HepG2 (cell line): ENCODE data around the gene PSD. TPM values are rescaled to one million over a fixed set of nuclear protein-coding genes. Genes with fewer than 3 reads are reported as not detected.
A peak's percentile ranks its signal among the peaks of the same experiment; 100 is the strongest.

Source experiments
- ARNT2 ChIP-seq: sonication (generic); formaldehyde crosslinking; IDR thresholded peaks from 2 replicates; pipeline ENCODE4 v1.8.0; 2022; ENCODE audit warnings: mild to moderate bottlenecking, low read depth, missing genetic modification reagents, moderate library complexity
- ARNTL ChIP-seq: sonication (generic); formaldehyde crosslinking; IDR thresholded peaks from 2 replicates; pipeline ENCODE4 v1.4.0; 2020; ENCODE audit warnings: mild to moderate bottlenecking, missing genetic modification reagents
- DNMT1 ChIP-seq: sonication (generic); formaldehyde crosslinking; IDR thresholded peaks from 2 replicates; pipeline ENCODE4 v1.5.1; 2020; ENCODE audit warnings: mild to moderate bottlenecking, missing genetic modification reagents
- GTF2F1 ChIP-seq: fragments of 150-350 bp; IDR thresholded peaks from 2 replicates; pipeline ENCODE4 v1.6.1; 2014; ENCODE audit warnings: low read length
- NONO ChIP-seq, 2 experiments: fragments of 450-650 bp in 1 of 2; sonication (generic) in 1 of 2; formaldehyde crosslinking in 1 of 2; IDR thresholded peaks in 1 of 2; conservative IDR thresholded peaks in 1 of 2; 2 replicates each; pipeline versions ENCODE4 v1.6.1 to v1.8.0; 2017 to 2022; ENCODE audit warnings: mild to moderate bottlenecking in 1 of 2, missing genetic modification reagents in 1 of 2, moderate library complexity in 1 of 2
- POLR2AphosphoS2 ChIP-seq: IDR thresholded peaks from 2 replicates; pipeline ENCODE4 v1.6.1; 2011; ENCODE audit warnings: low read depth, low read length, improper control_type of control experiment
- TMF1 ChIP-seq: sonication (generic); formaldehyde crosslinking; IDR thresholded peaks from 2 replicates; pipeline ENCODE4 v1.8.1; 2022; ENCODE audit warnings: low read depth, missing genetic modification reagents
- ZBTB21 ChIP-seq: sonication (generic); formaldehyde crosslinking; IDR thresholded peaks from 2 replicates; pipeline ENCODE4 v1.4.0; 2020; ENCODE audit warnings: missing genetic modification reagents
- ZIK1 ChIP-seq: sonication (generic); formaldehyde crosslinking; IDR thresholded peaks from 2 replicates; pipeline ENCODE4 v1.5.0; 2020; ENCODE audit warnings: mild to moderate bottlenecking, low read depth, missing genetic modification reagents, borderline replicate concordance
- polyA plus RNA-seq, 8 experiments: library from polyadenylated mRNA; depleted of rRNA in 3 of 8; stranded (reverse) in 7 of 8; unstranded in 1 of 8; fragments of >200 nt; fragmentation: Illumina TruSeq in 4 of 8; extraction: Trizol in 4 of 8; gene quantifications; 2 replicates each; pipeline versions ENCODE4 v1.2.1 to v1.2.3, GENCODE V29; 2011 to 2016; ENCODE audit warnings: low read depth in 4 of 8, missing spikeins in 1 of 8, mixed read lengths in 1 of 8; ENCODE audit not compliant: insufficient read depth in 1 of 8
- total RNA-seq, 5 experiments: library from RNA; depleted of rRNA; stranded (reverse); fragments of >200 nt; fragmentation: Illumina TruSeq; extraction: Trizol; gene quantifications; 2 replicates each; pipeline ENCODE4 v1.2.3, GENCODE V29; 2016; ENCODE audit warnings: low read depth in 1 of 5
- TF ChIP-seq, protein P1 (sequence below): sonication (generic); formaldehyde crosslinking; IDR thresholded peaks from 2 replicates; pipeline ENCODE4 v1.5.1; 2020; ENCODE audit warnings: mild to moderate bottlenecking, missing genetic modification reagents, borderline replicate concordance
- TF ChIP-seq, protein P2 (sequence below): sonication (generic); formaldehyde crosslinking; IDR thresholded peaks from 2 replicates; pipeline ENCODE4 v1.4.0; 2020; ENCODE audit warnings: missing genetic modification reagents
- TF ChIP-seq, protein P3 (sequence below): sonication (generic); formaldehyde crosslinking; IDR thresholded peaks from 2 replicates; pipeline ENCODE4 v1.5.1; 2020; ENCODE audit warnings: mild to moderate bottlenecking, missing genetic modification reagents, moderate library complexity
- TF ChIP-seq, protein P4 (sequence below), 2 experiments: IDR thresholded peaks; 2 replicates each; pipeline ENCODE4 v1.6.1; 2011 to 2012; ENCODE audit warnings: low read length in 2 of 2, borderline replicate concordance in 1 of 2, low read depth in 1 of 2, mild to moderate bottlenecking in 1 of 2, moderate library complexity in 1 of 2

The PSD gene
- total and polyA plus RNA-seq, 2 of the 13 experiments (the other 11 are each of a cell fraction or from before 2014, with no cell fraction given): 0.35 to 0.58 TPM

DNA sequence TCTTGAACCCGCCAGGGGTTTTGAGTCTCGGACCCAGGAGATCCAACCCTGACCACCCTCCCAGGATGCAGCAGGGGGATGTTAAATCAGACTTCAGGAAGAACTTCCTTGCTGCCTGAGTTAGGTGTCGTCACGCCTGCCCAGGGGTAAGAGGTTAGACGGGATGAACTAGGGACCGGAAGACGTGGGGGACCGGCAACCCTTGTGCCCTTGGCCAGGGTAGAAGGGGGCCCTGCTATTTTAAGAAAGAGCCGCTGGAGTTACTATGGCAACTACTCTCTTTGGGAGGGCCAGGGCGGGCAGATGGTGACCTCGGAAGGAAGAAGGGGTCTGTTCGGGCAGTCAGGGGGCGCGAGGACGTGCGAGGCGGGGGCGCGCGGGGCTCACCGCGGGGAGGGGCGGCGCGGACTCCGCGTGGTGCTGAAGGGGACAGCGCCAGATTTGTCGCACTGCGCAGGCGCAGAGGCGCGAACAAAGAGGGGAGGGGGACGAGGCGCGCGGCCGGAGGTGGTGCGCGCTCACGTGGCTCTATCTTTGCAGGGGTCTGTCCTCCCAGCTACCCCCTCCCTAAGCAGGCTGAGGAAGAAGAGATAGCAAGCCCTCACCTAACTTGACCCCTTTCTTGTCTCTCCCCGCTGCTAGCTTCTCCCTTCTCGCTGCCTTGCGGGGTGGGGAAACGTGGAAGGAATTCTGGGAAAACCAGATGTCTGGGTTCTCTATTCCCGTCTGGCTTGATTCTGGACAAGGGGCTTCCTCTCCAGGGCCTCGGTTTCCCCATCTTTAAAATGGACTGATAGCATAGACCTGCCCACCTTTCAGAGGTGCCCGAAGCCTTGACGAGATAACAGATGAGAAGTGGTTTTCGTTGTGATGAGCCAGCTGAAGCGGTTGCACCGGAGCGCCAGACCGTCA, 940 bp upstream of the PSD start (continued):
- TF ChIP-seq, protein P1, sequence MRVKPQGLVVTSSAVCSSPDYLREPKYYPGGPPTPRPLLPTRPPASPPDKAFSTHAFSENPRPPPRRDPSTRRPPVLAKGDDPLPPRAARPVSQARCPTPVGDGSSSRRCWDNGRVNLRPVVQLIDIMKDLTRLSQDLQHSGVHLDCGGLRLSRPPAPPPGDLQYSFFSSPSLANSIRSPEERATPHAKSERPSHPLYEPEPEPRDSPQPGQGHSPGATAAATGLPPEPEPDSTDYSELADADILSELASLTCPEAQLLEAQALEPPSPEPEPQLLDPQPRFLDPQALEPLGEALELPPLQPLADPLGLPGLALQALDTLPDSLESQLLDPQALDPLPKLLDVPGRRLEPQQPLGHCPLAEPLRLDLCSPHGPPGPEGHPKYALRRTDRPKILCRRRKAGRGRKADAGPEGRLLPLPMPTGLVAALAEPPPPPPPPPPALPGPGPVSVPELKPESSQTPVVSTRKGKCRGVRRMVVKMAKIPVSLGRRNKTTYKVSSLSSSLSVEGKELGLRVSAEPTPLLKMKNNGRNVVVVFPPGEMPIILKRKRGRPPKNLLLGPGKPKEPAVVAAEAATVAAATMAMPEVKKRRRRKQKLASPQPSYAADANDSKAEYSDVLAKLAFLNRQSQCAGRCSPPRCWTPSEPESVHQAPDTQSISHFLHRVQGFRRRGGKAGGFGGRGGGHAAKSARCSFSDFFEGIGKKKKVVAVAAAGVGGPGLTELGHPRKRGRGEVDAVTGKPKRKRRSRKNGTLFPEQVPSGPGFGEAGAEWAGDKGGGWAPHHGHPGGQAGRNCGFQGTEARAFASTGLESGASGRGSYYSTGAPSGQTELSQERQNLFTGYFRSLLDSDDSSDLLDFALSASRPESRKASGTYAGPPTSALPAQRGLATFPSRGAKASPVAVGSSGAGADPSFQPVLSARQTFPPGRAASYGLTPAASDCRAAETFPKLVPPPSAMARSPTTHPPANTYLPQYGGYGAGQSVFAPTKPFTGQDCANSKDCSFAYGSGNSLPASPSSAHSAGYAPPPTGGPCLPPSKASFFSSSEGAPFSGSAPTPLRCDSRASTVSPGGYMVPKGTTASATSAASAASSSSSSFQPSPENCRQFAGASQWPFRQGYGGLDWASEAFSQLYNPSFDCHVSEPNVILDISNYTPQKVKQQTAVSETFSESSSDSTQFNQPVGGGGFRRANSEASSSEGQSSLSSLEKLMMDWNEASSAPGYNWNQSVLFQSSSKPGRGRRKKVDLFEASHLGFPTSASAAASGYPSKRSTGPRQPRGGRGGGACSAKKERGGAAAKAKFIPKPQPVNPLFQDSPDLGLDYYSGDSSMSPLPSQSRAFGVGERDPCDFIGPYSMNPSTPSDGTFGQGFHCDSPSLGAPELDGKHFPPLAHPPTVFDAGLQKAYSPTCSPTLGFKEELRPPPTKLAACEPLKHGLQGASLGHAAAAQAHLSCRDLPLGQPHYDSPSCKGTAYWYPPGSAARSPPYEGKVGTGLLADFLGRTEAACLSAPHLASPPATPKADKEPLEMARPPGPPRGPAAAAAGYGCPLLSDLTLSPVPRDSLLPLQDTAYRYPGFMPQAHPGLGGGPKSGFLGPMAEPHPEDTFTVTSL (CRISPR knock-in tag): 0 out of 2 replicates have a peak, but pooled peaks have one; percentile 21
- no peak for TF ChIP-seq DNMT1 (CRISPR knock-in tag)
- TF ChIP-seq GTF2F1: no peak
- TF ChIP-seq TMF1 (CRISPR knock-in tag): no peak; the same call in 1 of the 2 replicates
- TF ChIP-seq ARNT2 (CRISPR knock-in tag): no peak
- TF ChIP-seq, protein P2, sequence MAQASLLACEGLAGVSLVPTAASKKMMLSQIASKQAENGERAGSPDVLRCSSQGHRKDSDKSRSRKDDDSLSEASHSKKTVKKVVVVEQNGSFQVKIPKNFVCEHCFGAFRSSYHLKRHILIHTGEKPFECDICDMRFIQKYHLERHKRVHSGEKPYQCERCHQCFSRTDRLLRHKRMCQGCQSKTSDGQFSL (CRISPR knock-in tag): no peak
- TF ChIP-seq POLR2AphosphoS2: no peak
- TF ChIP-seq ZIK1: peak; percentile 58; the same call in 1 of the 2 replicates
- no peak for TF ChIP-seq NONO (IDR thresholded peaks at IDR 0.05)
- peak; percentile 21; the same call in 1 of the 2 replicates for TF ChIP-seq NONO (CRISPR knock-in tag; conservative IDR thresholded peaks at IDR 0.05)
- TF ChIP-seq, protein P3, sequence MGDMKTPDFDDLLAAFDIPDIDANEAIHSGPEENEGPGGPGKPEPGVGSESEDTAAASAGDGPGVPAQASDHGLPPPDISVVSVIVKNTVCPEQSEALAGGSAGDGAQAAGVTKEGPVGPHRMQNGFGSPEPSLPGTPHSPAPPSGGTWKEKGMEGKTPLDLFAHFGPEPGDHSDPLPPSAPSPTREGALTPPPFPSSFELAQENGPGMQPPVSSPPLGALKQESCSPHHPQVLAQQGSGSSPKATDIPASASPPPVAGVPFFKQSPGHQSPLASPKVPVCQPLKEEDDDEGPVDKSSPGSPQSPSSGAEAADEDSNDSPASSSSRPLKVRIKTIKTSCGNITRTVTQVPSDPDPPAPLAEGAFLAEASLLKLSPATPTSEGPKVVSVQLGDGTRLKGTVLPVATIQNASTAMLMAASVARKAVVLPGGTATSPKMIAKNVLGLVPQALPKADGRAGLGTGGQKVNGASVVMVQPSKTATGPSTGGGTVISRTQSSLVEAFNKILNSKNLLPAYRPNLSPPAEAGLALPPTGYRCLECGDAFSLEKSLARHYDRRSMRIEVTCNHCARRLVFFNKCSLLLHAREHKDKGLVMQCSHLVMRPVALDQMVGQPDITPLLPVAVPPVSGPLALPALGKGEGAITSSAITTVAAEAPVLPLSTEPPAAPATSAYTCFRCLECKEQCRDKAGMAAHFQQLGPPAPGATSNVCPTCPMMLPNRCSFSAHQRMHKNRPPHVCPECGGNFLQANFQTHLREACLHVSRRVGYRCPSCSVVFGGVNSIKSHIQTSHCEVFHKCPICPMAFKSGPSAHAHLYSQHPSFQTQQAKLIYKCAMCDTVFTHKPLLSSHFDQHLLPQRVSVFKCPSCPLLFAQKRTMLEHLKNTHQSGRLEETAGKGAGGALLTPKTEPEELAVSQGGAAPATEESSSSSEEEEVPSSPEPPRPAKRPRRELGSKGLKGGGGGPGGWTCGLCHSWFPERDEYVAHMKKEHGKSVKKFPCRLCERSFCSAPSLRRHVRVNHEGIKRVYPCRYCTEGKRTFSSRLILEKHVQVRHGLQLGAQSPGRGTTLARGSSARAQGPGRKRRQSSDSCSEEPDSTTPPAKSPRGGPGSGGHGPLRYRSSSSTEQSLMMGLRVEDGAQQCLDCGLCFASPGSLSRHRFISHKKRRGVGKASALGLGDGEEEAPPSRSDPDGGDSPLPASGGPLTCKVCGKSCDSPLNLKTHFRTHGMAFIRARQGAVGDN (CRISPR knock-in tag): peak; percentile 69
- TF ChIP-seq, protein P4, sequence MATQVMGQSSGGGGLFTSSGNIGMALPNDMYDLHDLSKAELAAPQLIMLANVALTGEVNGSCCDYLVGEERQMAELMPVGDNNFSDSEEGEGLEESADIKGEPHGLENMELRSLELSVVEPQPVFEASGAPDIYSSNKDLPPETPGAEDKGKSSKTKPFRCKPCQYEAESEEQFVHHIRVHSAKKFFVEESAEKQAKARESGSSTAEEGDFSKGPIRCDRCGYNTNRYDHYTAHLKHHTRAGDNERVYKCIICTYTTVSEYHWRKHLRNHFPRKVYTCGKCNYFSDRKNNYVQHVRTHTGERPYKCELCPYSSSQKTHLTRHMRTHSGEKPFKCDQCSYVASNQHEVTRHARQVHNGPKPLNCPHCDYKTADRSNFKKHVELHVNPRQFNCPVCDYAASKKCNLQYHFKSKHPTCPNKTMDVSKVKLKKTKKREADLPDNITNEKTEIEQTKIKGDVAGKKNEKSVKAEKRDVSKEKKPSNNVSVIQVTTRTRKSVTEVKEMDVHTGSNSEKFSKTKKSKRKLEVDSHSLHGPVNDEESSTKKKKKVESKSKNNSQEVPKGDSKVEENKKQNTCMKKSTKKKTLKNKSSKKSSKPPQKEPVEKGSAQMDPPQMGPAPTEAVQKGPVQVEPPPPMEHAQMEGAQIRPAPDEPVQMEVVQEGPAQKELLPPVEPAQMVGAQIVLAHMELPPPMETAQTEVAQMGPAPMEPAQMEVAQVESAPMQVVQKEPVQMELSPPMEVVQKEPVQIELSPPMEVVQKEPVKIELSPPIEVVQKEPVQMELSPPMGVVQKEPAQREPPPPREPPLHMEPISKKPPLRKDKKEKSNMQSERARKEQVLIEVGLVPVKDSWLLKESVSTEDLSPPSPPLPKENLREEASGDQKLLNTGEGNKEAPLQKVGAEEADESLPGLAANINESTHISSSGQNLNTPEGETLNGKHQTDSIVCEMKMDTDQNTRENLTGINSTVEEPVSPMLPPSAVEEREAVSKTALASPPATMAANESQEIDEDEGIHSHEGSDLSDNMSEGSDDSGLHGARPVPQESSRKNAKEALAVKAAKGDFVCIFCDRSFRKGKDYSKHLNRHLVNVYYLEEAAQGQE (IDR thresholded peaks at IDR 0.05; ENCODE audit: borderline replicate concordance in 1 of 2, low read depth in 1 of 2, low read length in 2 of 2): peak in 1 of 2 experiments; percentile 97; a peak in 2 of 4 replicates
- TF ChIP-seq ARNTL (CRISPR knock-in tag): no peak
- TF ChIP-seq ZBTB21 (CRISPR knock-in tag): no peak
